HG02588 (cell line): ENCODE measurements around the gene GABPA.
A peak's percentile ranks its signal among the peaks of the same experiment; 100 is the strongest.
"Not testable (repeated sequence)": the region's sequence is repeated elsewhere in the genome, so short reads cannot be mapped to it uniquely, and the experiment has no call there.

Experiments used
- ATAC-seq: cut with Tn5 transposase; IDR thresholded peaks from one replicate; pipeline ENCODE4 v1.9.1; 2021; ENCODE audit warnings: mild to moderate bottlenecking, moderate library complexity; ENCODE audit not compliant: unreplicated experiment

The GABPA gene

DNA sequence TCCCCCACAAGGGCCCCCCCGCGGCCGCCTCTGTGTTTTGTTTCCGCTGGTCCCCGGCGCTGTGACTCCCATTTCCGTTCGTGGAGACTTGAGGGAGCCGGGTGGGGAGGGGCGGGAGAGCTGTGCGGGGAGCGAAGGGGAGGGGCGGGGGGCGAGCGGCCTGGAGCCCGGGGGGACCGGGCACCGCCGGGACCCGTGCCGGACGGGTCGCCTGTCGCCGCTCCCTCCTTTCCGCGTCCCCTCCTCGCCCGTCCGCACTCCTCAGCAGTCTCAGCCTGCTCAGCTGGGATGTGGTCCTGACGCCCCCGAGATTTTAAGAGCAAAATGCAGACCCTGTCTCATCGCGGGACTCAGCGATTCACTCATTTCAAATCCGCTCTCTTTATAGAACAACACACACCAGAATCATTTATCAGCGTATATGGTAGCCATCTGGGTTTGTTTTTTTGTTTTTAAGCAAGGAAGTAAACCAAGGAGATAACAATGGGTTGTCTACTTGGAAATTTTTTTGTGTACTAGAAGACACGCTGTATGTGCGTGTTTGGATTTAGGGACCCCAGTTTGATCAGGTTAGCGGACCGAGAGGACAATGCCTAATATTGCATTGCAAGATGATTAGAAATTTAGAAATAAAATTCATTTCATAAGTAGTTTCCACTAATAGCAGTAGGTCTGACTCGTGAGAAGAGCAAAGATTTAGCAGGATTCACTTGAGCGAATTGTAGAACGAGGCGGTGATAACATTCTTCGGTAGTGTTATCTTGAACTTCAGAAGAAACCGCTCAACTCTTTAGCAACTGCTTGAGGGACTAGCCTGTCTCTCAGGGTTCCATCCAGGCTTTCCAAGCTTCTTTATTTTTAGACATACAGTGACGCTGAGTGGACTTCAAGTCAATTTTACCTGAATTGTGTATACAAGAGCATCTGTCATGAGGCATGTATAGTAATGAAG, 1.1 kb downstream of the GABPA start:
- peak; percentile 12 for ATAC-seq

DNA sequence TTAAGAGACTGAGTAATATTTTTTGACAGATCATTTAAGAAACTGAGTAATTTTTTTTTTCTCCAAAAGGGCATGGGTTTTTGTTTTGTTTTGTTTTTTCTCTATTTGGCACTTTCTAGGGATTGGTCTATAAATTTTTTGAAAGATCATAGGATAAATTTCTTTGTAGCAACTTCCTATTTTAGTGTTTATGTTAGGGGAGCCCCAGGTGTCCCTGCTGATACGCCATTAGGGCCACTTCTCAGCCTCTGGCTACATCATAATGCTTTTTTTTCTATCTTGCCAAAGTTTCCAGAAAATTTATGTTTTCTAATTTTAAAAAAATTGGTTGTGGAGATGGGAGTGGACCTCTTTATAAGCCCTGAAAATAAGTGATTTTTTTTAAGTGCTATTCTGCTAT, 2.6 kb downstream of the GABPA start:
- no peak for ATAC-seq

DNA sequence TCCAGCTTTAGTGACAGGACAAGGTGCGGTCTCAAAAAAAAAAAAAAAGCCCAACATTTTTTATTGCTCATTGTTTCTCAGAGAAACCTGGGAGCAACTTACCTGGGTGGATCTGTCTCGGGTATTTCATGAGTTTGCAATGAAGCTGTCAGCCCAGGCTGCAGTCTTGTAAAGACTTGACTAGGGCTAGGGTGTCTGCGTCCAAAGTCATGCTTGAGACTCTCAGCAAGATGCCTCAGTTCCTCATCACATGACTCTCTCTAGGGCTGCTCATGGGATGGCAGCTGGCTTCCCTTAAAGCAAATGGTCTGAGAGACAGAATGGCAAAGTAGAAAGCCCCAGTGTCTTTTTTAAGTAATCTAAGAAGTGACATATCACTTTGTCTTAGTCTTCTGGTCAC, 8.1 kb downstream of the GABPA start:
- ATAC-seq, result no peak

DNA sequence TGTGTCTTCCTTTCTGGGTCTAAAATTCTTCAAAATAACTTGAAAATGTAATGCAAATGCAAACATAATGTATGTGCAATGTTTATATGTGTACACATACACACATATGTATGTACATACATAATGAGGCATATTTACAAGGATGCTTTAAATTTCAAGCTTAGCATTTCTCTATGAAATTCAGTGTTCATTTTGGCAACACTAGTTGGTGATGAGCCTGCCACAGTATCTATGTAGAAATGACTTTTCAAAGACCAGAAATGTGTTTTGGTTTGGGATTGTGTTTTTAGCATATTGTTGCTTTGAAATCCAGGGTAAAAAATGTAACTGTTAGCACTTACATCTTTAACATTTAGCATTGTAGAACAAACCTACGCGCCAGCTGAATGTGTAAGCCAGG, 10.1 kb downstream of the GABPA start:
- no peak for ATAC-seq

DNA sequence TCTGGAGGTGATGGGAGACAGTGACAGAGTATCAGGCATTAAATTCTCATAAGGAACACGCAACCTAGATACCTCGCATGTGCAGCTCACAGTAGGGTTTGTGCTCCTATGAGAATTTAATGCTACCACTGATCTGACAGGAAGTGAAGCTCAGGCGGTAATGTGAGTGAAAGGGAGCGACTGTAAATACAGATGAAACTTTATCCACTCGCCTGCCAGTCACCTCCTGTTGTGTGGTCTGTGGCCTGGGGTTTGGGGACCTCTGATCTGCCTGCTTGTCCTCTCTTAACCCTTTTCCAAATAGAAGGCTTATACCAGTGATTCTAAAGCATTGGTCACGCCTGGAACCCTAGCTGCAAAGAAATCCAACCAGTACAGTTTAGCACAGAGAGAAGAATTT, 15.3 kb downstream of the GABPA start:
- no peak for ATAC-seq

DNA sequence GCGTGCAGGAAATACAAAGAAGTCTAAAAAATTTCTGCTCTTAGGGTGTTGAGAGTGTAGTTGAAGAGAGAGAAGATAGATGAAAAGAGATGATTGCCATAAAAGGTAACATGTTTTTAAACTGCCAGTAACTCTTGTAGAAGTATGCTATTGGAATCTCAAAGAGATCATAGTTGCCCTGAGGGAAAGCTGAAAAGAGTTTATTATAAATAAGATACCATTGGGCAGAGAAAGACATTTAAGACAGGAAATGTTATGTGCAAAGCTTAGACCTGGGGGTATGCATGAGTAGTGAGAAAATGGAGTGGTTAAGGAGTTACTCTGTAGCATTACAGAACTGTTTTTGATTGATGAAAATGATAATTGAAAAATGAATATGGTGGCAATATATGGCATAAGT, 17.6 kb downstream of the GABPA start:
- ATAC-seq, result no peak

DNA sequence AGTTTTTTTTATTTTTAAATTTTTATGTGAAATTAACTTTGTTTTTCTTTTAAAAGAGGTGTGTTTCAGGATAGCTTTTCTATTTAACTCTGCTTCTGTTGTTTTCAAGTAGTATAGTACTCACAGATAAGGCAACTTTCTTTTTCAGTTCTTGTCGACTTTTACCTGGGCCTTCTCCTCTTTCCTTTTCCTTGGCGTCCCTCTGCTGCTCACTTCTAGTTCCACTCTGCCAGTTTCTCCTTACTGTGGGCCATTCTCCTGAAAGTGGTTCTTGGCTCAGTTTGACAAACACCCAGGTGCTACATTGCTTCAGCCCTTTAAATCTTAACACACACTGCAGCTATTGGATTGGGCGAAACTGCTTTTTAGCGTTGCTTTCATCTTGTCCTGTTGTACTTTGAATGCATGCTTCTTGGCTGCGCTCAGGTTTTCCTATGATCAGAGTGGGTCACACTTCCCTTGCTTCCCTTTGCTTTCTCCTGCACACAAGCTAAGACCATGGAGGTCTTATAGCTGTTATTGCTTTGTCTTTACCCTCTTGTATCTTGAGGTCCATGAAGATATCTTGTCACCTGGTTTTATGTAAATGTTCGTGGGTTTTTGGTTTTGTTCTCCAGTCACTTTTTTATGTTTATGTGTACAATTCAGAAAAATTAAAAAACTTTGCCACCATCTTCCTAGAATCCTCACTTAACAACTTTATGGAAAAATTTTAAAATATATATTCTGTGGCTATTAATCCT, 21.6 kb downstream of the GABPA start:
- no peak for ATAC-seq

DNA sequence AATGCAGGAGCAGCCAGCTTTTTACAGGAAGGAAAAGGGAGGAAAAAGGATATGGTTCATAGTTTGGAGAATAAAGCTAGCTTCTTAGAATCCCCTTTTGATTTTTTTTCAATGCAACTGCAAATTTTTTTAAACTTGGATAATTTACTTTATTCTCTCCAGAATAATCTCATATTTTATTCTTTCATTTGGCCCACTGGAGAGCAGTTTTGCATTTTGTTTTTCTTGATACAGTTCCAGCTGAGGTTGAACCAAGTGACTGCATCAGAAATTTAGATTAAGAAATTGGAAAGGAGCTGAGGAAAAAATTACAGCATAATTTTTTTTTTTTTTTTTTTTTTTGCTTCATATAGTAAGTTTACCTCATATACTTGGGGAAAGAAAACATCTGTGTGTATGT, 22.8 kb downstream of the GABPA start:
- no peak for ATAC-seq

DNA sequence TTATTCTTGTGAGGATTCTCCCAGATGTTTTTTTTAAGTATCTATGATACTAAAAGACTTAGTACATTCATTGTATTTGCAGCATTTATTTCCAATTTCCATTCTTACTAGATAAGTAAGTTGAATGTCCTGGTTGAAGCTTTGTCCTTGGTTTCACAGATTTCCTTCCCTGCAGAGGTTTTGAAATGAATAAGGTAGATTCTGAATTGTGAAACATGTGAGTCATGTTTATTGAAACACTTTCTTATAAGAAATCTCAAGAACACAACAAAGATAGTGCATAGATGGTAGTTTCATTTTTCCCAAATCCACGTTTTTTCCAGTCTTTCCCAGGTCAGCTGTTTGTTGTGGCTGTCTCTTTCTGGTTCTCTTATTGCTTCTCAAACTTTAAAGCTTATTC, 24.8 kb downstream of the GABPA start:
- ATAC-seq, result no peak

DNA sequence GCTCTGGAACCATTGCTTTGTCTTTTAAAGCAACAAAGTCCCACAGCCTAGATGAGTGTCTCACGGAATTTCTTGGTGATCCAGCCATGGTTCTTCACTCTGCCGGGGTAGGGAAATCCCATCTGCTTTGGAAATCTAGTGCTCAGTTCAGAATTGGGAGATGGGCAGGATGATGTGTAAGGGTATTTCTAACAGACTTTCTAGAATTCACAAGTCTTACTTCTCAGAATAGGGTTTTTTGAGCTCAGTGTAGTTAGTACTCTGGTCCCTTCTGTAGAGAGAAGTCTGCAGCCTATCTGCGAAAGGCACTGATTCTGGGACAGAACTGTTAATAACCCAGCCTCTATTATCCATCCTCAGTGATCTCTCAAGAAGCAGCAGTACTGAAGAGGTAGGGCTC, 25.3 kb downstream of the GABPA start:
- no peak for ATAC-seq

DNA sequence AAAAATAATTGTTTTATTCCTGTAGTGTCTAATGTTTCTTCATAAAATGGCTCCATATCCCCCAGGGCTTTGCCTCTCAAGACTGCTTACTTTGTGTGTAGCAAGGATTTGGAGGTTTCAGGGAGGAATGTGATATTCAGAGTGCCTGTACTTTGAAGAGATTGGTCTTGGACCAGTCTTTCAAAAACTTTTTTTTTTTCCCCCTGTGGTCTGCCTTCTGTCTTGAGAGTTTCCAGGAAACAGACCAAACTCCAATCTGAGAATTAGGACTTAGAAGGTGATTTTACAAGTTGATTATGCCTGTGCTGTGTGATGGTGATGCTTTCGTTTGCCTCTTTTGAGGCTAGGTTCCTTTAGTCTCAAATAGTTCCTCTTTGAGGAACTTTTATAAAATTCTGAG, 25.9 kb downstream of the GABPA start:
- no peak for ATAC-seq

DNA sequence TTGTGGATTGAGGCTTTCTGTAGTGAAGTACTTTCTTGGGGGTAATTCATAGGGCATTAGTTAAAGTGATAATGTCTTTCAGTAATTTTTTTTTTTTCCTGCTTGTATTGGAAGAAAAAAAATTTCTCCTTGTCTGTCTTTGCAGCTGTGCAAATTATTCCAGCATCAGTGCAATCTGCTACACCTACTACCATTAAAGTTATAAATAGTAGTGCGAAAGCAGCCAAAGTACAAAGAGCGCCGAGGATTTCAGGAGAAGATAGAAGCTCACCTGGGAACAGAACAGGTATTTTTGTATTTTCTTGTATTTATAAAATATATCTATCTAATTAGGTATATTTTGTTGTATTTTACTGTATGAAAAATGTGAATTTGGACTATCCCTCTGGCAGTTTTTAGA, 29.3 kb downstream of the GABPA start:
- ATAC-seq, result no peak

DNA sequence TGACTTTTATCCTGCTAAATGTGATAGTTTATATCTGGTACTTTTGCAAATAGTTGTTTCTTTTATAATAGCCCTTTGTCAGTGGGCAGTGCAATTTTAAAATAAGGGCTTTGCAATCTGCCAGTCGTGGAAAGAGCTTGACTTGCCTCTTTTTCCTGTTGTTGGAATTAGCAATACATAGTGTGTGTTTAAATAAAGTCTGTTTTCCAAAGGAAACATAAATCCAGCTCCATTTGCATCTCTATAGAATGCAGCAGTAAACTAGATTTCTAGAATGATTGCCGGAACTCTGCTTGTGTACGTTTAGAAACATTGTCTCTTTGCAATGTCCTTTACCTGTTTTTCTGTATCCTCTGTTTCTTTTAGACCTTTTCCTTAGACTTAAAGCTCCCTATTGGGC, 33.1 kb downstream of the GABPA start:
- ATAC-seq, result no peak

DNA sequence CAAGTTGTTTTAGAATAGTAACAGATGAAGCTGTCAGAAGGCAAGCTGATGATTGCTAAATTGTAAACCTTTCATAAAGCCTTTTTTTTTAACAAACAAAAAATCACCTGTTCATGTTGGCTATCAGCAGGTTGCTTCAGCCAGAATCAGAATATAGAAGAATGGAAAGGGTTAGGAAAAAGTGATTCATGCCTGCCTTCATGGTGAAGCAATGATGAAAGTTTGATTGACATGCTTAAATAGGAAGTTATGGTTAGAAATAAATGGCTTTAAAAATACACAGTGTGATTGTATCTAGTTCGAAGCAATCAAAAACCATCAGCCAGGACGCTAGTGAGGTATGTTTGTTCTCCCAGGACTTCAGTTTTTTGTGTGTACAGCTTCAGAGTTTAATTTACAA, 37.9 kb downstream of the GABPA start:
- no peak for ATAC-seq

DNA sequence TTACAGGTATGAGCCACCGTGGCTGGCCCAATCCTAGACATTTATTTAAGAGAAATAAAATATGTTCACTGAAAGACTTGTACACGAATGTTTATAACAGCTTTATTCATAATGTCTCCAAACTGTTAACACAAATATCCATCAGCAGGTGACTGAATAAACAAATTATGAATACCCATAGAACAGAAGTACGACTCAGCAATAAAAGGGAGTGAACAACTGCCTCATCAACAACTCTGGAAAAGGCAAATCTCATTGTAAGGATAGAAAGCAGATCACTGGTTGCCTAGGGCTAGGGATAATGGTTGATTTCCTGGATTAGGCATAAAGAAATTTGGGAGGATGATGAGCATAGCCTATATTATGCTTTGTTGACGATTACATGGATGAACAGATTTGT, 41.7 kb downstream of the GABPA start:
- ATAC-seq, result no peak

DNA sequence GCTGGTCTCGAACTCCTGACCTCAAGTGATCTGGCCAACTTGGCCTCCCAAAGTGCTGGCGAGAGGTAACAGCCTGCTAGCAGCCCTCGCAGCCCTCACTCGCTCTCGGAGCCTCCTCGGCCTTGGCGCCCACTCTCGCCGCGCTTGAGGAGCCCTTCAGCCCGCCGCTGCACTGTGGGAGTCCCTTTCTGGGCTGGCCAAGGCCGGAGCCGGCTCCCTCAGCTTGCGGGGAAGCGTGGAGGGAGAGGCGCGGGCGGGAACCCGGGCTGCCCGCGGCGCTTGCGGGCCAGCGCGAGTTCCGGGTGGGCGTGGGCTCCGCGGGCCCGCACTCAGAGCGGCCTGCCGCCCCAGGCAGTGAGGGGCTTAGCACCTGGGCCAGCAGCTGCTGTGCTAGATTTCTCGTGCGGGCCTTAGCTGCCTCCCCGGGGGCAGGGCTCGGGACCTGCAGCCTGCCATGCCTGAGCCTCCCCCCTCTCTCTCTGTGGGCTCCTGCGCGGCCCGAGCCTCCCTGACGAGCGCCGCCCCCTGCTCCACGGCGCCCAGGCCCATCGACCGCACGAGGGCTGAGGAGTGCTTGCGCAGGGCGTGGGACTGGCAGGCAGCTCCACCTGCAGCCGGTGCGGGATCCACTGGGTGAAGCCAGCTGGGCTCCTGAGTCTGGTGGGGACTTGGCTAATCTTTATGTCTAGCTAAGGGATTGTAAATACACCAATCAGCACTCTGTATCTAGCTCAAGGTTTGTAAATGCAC, 43.5 kb downstream of the GABPA start:
- not testable (repeated sequence) for ATAC-seq

DNA sequence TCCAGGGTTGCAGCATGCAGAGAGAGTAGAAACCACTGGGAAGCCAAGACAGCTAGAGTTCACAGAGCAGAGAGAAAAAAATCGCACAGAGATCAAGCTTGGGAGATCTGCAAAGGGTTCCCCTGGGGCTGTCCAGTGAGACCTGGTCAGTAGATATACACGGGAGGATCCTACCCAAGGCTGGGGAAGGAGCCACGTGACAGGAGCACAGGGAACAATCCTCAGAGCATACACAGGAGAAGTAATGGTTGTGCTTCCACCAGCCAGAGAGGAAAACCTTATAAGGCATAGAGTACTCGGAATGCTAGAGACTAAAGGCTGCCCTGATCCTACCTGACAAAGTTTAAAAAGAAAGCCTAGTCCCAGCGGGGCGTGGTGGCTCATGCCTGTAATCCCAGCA, 53.9 kb downstream of the GABPA start:
- no peak for ATAC-seq

DNA sequence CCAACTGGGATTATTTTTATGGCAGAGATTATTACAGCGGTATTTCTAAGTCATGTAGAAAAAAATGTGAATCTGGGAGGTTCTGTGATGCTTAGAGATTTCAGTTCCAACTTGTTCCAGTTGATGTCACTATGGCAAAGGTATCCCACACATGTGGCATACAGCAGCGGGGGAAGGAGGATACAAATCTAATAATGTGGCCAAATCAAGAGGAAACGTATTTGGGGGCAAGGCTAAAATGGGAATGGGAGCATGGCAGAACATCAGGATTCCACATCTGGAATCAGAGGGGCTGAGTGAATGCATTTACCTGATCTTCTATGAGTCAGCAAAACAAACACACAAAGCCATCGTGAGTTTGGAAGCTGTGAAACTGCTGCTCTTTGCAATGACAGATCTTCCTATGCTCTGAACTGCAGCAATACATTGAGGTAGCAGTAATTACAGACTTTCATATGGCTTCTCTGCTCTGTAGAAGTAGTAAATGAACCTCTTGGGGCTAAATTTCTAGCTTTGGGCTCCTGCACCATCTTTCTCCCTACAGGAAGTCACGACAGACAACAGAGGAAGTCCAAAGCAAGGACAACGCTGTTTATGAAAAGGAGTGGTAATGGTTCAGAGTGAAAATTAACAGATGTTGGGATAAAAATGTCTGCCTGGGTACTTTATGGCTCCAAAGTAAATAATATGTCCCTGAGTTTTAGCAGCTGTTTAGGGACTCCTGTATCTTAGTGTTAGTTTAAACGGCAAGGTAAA, 55.5 kb downstream of the GABPA start:
- ATAC-seq, result peak; percentile 64

DNA sequence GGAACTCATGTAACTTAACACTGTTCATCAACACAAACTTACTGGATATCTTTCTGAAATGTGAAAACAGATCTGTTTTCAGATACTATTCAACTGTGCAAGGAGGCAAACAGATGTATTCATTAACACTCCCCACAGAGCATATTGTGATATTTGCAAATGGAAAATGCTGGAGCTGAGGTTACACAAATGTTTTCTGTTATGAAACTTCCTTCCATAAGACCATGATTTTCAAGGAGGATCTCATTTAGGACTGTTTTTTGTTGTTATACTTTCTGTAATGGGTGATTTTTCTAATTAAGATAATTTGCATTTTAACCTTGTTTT, 56.1 kb downstream of the GABPA start:
- no peak for ATAC-seq

DNA sequence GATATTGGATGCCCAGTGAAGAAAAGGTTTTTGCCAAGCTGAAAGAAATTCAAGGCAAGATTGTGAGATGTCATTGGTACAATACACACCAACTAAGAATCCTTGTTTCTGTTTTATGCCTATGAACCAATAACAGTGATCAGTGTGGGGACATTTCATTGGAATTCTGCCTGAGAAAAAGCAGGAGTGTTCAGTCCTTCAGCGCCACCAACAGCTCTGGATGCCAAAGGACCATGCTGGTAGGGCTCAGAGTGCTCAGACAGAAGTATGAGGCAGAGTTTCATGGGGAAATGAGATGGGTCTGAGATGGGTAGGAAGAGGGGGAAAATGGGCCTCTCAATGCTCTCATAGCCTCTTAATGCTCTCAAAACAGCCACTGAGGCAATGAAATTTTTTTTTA, 56.5 kb downstream of the GABPA start:
- no peak for ATAC-seq
